Measurements from ENCODE around the gene OPA3. TPM values are rescaled to one million over a fixed set of nuclear protein-coding genes. Genes with fewer than 3 reads are reported as not detected.

The OPA3 gene
- total RNA-seq, 1 experiment from 2014 or later = 17.7 TPM

DNA sequence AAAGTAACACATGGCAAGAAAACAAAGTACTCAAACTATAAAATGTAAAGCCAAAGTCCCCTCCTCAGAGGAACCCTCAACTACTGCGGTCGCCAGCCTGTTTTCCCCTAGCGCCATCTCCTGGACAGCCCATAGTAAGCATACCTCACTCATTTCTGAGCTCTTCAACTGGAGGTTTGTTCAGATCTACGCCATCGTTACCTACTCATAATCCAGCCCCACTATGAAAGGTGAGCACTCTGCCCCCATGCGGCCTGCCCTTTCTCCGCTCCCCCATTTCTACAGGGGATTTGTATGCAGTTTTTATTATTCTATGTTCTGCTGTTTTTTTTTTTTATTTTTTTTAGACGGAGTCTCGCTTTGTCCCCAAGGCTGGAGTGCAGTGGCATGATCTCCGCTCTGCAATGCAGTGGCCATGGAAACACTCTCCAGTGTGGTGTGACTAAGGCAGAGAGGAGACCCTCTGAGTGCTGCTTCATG is 26.2 kb downstream of the OPA3 start:
- TF ChIP-seq, protein P1, sequence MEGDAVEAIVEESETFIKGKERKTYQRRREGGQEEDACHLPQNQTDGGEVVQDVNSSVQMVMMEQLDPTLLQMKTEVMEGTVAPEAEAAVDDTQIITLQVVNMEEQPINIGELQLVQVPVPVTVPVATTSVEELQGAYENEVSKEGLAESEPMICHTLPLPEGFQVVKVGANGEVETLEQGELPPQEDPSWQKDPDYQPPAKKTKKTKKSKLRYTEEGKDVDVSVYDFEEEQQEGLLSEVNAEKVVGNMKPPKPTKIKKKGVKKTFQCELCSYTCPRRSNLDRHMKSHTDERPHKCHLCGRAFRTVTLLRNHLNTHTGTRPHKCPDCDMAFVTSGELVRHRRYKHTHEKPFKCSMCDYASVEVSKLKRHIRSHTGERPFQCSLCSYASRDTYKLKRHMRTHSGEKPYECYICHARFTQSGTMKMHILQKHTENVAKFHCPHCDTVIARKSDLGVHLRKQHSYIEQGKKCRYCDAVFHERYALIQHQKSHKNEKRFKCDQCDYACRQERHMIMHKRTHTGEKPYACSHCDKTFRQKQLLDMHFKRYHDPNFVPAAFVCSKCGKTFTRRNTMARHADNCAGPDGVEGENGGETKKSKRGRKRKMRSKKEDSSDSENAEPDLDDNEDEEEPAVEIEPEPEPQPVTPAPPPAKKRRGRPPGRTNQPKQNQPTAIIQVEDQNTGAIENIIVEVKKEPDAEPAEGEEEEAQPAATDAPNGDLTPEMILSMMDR (IDR thresholded peaks at IDR 0.05; ENCODE audit: insufficient read depth in 1 of 2, low read depth in 1 of 2, low read length in 1 of 2, severe bottlenecking in 1 of 2, unreplicated experiment in 1 of 2) = peak; percentile 63 to 80
- Mint-ChIP-seq H3K27ac (ENCODE audit: unreplicated experiment) (no peak overlapping the region), H3K27me3 (ENCODE audit: insufficient read depth, unreplicated experiment) (no peaks in the 10 kb centered on the region), H3K9me3 (ENCODE audit: unreplicated experiment) (no peaks in the 10 kb centered on the region), H3K36me3 (ENCODE audit: insufficient read depth, unreplicated experiment) (peaks cover 7% of the 10 kb centered on the region), H3K4me1 (ENCODE audit: low read depth, unreplicated experiment) (peaks cover 14% of the 10 kb centered on the region), H3K4me3 (ENCODE audit: unreplicated experiment) (no peak overlapping the region)
- intact Hi-C loops (cut with micrococcal nuclease; ENCODE audit: unreplicated experiment) = loop anchor here (1.0 kb wide), 1 partner anchor 30 kb away; no protein-coding TSS in a partner anchor
- H3K4me1 ChIP-seq = no peaks in the 10 kb centered on the region
- no peak overlapping the region for H3K4me3 ChIP-seq (ENCODE audit: low read depth, low read length)
- no TSS peak for BruUV-seq (replicated peaks)
- ChIA-PET POLR2A (no interaction called here), CTCF (interaction anchor here (0.5 to 1.5 kb wide), 19 partner anchors 8 to 134 kb away, joined by 3 to 15 read pairs (median 5); partner anchors contain the start of genes EML2, QPCTL and SNRPD2)
- peaks cover 2% of the 10 kb centered on the region; the same call in 1 of the 2 replicates for H3K36me3 ChIP-seq (ENCODE audit: control insufficient read depth, insufficient read depth, low read length)
- no peaks in the 10 kb centered on the region for H3K9me3 ChIP-seq
- H3K27me3 ChIP-seq (replicated peaks; ENCODE audit: control insufficient read depth, insufficient read depth, low read length) = no peaks in the 10 kb centered on the region
- DNase-seq = peak; percentile 61 to 70

DNA sequence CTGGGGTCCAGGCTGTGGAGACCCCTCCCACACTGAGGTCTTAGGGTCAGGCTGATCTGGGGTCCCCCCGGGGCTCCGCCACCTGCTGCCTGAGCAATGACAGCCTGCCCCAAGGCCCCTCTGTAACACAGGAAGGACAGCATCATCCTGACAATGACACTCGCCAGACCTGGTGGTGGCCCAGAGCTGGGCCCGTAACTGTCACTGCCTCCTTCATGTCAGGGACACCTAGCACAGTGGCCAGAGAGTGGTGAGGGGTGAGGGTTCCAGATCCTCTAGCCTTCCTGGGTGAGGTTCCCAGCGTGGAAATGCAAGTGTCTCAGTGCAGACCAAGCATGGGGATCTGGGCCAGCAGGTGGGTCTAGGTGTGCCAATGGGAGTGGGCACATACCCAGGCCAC is 27.8 kb downstream of the OPA3 start:
- H3K36me3 Mint-ChIP-seq (ENCODE audit: insufficient read depth, unreplicated experiment) = peaks cover 15% of the 10 kb centered on the region
- Histone ChIP-seq H3K4me1 (no peaks in the 10 kb centered on the region), H3K27me3 (replicated peaks; ENCODE audit: control insufficient read depth, insufficient read depth, low read length) (no peaks in the 10 kb centered on the region), H3K4me3 (ENCODE audit: low read depth, low read length) (no peak overlapping the region), H3K36me3 (ENCODE audit: control insufficient read depth, insufficient read depth, low read length) (peaks cover 2% of the 10 kb centered on the region; the same call in 1 of the 2 replicates), H3K9me3 (no peaks in the 10 kb centered on the region)
- no peaks in the 10 kb centered on the region for H3K27me3 Mint-ChIP-seq (ENCODE audit: insufficient read depth, unreplicated experiment)
- no TSS peak for BruUV-seq (replicated peaks)
- H3K27ac Mint-ChIP-seq (ENCODE audit: unreplicated experiment) = no peak overlapping the region
- POLR2A ChIA-PET = no interaction called here
- H3K4me3 Mint-ChIP-seq (ENCODE audit: unreplicated experiment) = no peak overlapping the region
- peaks cover 14% of the 10 kb centered on the region for H3K4me1 Mint-ChIP-seq (ENCODE audit: low read depth, unreplicated experiment)
- intact Hi-C loops (cut with micrococcal nuclease; ENCODE audit: unreplicated experiment) = no loop called here
- TF ChIP-seq, protein P1 (IDR thresholded peaks at IDR 0.05; ENCODE audit: insufficient read depth in 1 of 2, low read depth in 1 of 2, low read length in 1 of 2, severe bottlenecking in 1 of 2, unreplicated experiment in 1 of 2) = no peak
- no peaks in the 10 kb centered on the region for H3K9me3 Mint-ChIP-seq (ENCODE audit: unreplicated experiment)
- CTCF ChIA-PET = no interaction called here
- DNase-seq = no peak

DNA sequence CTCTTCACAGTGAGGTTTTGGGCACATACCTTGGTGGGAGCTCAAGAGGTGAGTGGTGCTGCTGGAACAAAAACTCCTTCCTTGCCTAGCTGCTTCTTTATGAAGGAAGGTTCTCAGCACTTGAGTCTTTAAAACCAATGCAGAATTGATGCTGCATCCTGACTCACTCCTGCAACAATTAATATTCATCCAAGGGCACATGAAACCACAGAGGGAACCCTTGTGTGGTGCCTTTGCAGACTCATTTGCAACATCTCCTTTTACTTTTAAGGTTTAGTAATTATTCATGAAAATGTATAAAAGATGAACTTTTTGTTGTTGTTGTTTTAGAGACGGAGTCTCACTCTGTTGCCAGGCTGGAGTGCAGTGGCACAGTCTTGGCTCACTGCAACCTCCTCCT is 30.1 kb downstream of the OPA3 start:
- H3K36me3 Mint-ChIP-seq (ENCODE audit: insufficient read depth, unreplicated experiment) = peaks cover 8% of the 10 kb centered on the region
- H3K9me3 Mint-ChIP-seq (ENCODE audit: unreplicated experiment) = no peaks in the 10 kb centered on the region
- no peak overlapping the region for H3K27ac Mint-ChIP-seq (ENCODE audit: unreplicated experiment)
- H3K27me3 Mint-ChIP-seq (ENCODE audit: insufficient read depth, unreplicated experiment) = no peaks in the 10 kb centered on the region
- H3K4me1 ChIP-seq = no peaks in the 10 kb centered on the region
- no peak overlapping the region for H3K4me3 Mint-ChIP-seq (ENCODE audit: unreplicated experiment)
- H3K27me3 ChIP-seq (replicated peaks; ENCODE audit: control insufficient read depth, insufficient read depth, low read length) = no peaks in the 10 kb centered on the region
- no peaks in the 10 kb centered on the region for H3K9me3 ChIP-seq
- no peak overlapping the region for H3K4me3 ChIP-seq (ENCODE audit: low read depth, low read length)
- ChIA-PET POLR2A (no interaction called here), CTCF (no interaction called here)
- TF ChIP-seq, protein P1 (IDR thresholded peaks at IDR 0.05; ENCODE audit: insufficient read depth in 1 of 2, low read depth in 1 of 2, low read length in 1 of 2, severe bottlenecking in 1 of 2, unreplicated experiment in 1 of 2) = no peak
- intact Hi-C loops (cut with micrococcal nuclease; ENCODE audit: unreplicated experiment) = no loop called here
- DNase-seq = no peak
- peaks cover 8% of the 10 kb centered on the region for H3K4me1 Mint-ChIP-seq (ENCODE audit: low read depth, unreplicated experiment)
- peaks cover 2% of the 10 kb centered on the region; the same call in 1 of the 2 replicates for H3K36me3 ChIP-seq (ENCODE audit: control insufficient read depth, insufficient read depth, low read length)
- BruUV-seq (replicated peaks) = no TSS peak

Measured in Caco-2 (cell line).